Prostate gland (tissue), 2 donors: ENCODE data around the gene PRMT6.
"Not testable (repeated sequence)": the region's sequence is repeated elsewhere in the genome, so short reads cannot be mapped to it uniquely, and the experiment has no call there.

ENCODE experiments used
- CTCF ChIP-seq, 4 experiments: fragments of 200-600 bp in 2 of 4; fragments of 450-650 bp in 2 of 4; sonication (generic) in 2 of 4; IDR thresholded peaks; 1 replicate in 3 of 4; 2 replicates in 1 of 4; pipeline ENCODE4 v1.5.1; 2016 to 2019; ENCODE audit warnings: antibody characterized with exemption in 4 of 4, mild to moderate bottlenecking in 2 of 4, moderate library complexity in 2 of 4
- POLR2A ChIP-seq: fragments of 450-650 bp; IDR thresholded peaks from one replicate; pipeline ENCODE4 v1.6.1; 2016; ENCODE audit warnings: antibody characterized with exemption, mild to moderate bottlenecking

DNA sequence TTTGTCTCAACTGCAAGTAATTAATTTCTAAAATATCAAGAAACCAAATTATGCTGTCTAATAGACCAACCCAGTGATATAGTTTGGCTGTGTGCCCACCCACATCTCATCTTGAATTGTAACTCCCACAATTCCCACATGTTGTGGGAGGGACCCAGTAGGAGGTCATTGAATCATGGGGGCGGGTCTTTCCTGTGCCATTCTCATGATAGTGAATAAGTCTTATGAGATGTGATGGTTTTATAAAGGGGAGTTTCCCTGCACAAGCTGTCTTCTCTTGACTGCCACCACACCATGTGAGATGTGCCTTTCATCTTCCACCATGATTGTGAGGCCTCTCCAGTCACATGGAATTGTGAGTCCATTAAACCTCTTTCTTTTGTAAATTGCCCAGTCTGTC lies 36.9 kb downstream of the PRMT6 start:
- not testable (repeated sequence) for TF ChIP-seq POLR2A; CTCF (IDR thresholded peaks at IDR 0.05)
